ENCODE data around the gene ZMYND8. TPM values are rescaled to one million over a fixed set of nuclear protein-coding genes. Genes with fewer than 3 reads are reported as not detected.

The ZMYND8 gene
- total RNA-seq, 4 donors from 2014 or later = 22.7 to 44.5 (median 28.6) TPM

DNA sequence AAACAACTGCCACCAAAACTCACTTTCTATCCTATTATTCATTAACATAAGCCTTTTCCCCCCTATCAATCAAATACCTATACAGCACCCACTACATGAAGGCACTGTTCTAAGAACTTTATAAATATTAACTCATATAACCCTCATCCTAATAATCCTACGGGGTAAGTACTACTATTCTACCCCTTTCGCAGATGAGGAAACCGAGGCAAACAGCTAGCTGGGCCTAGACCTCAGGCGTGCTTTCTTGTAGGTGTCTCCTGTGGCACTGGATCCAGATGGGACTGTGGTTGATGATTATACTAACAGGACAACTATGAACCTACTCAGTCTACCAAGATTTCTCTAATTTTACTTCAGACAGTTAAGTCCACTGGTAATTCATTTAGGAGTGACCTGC is 131.6 kb downstream of the ZMYND8 start:
- TF ChIP-seq, protein P1, sequence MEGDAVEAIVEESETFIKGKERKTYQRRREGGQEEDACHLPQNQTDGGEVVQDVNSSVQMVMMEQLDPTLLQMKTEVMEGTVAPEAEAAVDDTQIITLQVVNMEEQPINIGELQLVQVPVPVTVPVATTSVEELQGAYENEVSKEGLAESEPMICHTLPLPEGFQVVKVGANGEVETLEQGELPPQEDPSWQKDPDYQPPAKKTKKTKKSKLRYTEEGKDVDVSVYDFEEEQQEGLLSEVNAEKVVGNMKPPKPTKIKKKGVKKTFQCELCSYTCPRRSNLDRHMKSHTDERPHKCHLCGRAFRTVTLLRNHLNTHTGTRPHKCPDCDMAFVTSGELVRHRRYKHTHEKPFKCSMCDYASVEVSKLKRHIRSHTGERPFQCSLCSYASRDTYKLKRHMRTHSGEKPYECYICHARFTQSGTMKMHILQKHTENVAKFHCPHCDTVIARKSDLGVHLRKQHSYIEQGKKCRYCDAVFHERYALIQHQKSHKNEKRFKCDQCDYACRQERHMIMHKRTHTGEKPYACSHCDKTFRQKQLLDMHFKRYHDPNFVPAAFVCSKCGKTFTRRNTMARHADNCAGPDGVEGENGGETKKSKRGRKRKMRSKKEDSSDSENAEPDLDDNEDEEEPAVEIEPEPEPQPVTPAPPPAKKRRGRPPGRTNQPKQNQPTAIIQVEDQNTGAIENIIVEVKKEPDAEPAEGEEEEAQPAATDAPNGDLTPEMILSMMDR (IDR thresholded peaks at IDR 0.05) = no peak
- no peak for ATAC-seq (ENCODE audit: low FRiP score)
- DNase-seq (ENCODE audit: low spot score) = no peak

- ATAC-seq (ENCODE audit: low FRiP score) = peak; percentile 23
- DNase-seq (ENCODE audit: low spot score) = no peak
- TF ChIP-seq, protein P1 (IDR thresholded peaks at IDR 0.05) = no peak
These were observed 132.2 kb downstream of the ZMYND8 start for GRCh38 chr20:47224300-47224791.

- TF ChIP-seq, protein P1 (IDR thresholded peaks at IDR 0.05) = no peak
- DNase-seq (ENCODE audit: low spot score) (no peak), ATAC-seq (ENCODE audit: low FRiP score) (no peak)
These were observed 132.6 kb downstream of the ZMYND8 start for GRCh38 chr20:47223896-47224295.

DNA sequence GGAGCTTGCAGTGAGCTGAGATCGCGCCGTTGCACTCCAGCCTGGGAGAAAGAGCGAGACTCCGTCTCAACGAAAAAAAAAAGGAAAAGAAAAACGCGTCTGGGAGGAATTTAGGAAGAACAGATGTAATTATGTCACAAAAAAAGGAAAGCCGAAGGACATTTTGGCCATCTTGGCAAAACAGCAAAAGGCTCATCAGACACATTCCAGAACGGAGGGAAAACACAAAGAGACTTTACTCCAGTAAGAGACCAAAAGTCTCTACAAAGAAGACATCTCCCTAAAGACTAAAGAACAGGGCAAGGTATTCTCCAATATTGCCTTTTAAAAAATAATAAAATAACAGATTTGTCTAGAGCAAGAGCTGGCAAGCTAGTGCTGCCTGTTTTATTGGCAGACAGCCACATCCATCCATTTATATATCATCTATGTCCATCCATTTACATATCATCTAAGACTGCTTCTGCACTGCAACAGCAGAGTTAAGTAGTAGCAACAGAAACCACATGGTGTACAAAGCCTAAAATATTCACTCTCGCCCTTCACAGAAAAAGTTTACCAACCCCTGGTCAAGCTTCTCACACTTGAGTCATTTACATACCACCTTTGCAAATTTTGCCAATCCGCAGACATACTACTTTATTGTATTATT is 133.9 kb downstream of the ZMYND8 start:
- TF ChIP-seq, protein P1 (IDR thresholded peaks at IDR 0.05) = no peak
- DNase-seq (ENCODE audit: low spot score) = no peak
- ATAC-seq (ENCODE audit: low FRiP score) = no peak

- DNase-seq (ENCODE audit: low spot score) = no peak
- TF ChIP-seq, protein P1 (IDR thresholded peaks at IDR 0.05) = no peak
- ATAC-seq (ENCODE audit: low FRiP score) = no peak
These were observed 135.4 kb downstream of the ZMYND8 start for GRCh38 chr20:47221036-47221625.

GRCh38 chr20:47220161-47220582 is 136.3 kb downstream of the ZMYND8 start:
- ATAC-seq (ENCODE audit: low FRiP score) = peak; percentile 50
- TF ChIP-seq, protein P1 (IDR thresholded peaks at IDR 0.05) = no peak
- DNase-seq (ENCODE audit: low spot score) = no peak
